ENCODE results near the gene TM7SF3. TPM values are rescaled to one million over a fixed set of nuclear protein-coding genes. Genes with fewer than 3 reads are reported as not detected.

Gene TM7SF3
- total and polyA plus RNA-seq, 11 donors: 5.8 to 84.0 (median 18.7) TPM

DNA sequence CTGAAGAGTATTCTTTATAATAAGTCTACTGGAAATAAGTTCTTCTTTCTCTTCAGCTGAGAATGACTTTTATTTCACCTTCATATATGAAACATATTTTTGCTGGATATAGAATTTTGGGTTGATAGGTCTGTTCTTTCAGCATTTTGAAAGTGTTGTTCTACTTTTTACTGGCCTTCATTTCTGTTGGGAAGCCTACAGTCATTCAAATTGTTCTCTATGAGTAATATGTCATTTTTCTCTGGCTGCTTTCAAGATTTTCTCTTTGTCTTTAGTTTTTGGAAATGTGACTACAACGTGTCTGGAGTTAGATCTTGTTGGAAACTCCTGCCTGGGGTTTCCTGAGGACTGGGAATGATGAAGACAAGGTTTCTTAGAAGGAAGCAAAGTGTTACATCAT lies 65.9 kb downstream of the TM7SF3 start:
- H3K4me3 ChIP-seq: no peak overlapping the region
- peaks cover 0 to 5% (median 0%) of the 10 kb centered on the region in 9 donors for H3K36me3 ChIP-seq
- DNase-seq (no peak), ATAC-seq (no peak)
- peaks cover 0 to 42% (median 11%) of the 10 kb centered on the region in 12 donors for H3K9me3 ChIP-seq
- intact Hi-C loops (cut with DNase I): loop anchor here in 1 of 10 donors (10.0 kb wide), 1 partner anchor 356 kb away; no protein-coding TSS in a partner anchor
- 91 to 98% (median 94%) methylated on average over 1 of the region's 1 CpG for WGBS, 4 donors
- TF ChIP-seq, protein P1, sequence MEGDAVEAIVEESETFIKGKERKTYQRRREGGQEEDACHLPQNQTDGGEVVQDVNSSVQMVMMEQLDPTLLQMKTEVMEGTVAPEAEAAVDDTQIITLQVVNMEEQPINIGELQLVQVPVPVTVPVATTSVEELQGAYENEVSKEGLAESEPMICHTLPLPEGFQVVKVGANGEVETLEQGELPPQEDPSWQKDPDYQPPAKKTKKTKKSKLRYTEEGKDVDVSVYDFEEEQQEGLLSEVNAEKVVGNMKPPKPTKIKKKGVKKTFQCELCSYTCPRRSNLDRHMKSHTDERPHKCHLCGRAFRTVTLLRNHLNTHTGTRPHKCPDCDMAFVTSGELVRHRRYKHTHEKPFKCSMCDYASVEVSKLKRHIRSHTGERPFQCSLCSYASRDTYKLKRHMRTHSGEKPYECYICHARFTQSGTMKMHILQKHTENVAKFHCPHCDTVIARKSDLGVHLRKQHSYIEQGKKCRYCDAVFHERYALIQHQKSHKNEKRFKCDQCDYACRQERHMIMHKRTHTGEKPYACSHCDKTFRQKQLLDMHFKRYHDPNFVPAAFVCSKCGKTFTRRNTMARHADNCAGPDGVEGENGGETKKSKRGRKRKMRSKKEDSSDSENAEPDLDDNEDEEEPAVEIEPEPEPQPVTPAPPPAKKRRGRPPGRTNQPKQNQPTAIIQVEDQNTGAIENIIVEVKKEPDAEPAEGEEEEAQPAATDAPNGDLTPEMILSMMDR (IDR thresholded peaks at IDR 0.05): no peak
- TF ChIP-seq POLR2A (IDR thresholded peaks at IDR 0.05): no peak
- H3K4me1 ChIP-seq: peaks cover 0 to 40% (median under 1%) of the 10 kb centered on the region in 12 donors
- no peak overlapping the region for H3K27ac ChIP-seq
- H3K27me3 ChIP-seq: no peaks in the 10 kb centered on the region

DNA sequence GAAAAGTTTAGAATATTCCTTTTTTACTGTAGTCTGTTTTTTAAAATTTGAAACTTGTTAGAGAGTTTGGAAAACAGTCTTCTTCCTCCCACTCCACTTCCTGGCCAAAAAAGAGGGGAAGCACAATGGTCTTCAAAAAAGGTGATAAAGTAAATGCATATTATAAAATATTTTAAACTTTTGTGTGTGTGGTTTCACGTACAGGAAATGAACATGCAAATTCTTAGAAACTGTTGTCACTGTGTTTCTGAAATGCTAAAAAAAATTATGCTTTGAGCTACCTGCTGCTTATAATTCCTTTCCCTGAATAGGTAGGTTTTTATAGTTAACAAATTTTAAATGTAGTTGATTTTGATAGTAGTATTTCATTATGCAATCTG lies 73.0 kb downstream of the TM7SF3 start:
- H3K4me1 ChIP-seq: peaks cover 3 to 65% (median 27%) of the 10 kb centered on the region in 12 donors

DNA sequence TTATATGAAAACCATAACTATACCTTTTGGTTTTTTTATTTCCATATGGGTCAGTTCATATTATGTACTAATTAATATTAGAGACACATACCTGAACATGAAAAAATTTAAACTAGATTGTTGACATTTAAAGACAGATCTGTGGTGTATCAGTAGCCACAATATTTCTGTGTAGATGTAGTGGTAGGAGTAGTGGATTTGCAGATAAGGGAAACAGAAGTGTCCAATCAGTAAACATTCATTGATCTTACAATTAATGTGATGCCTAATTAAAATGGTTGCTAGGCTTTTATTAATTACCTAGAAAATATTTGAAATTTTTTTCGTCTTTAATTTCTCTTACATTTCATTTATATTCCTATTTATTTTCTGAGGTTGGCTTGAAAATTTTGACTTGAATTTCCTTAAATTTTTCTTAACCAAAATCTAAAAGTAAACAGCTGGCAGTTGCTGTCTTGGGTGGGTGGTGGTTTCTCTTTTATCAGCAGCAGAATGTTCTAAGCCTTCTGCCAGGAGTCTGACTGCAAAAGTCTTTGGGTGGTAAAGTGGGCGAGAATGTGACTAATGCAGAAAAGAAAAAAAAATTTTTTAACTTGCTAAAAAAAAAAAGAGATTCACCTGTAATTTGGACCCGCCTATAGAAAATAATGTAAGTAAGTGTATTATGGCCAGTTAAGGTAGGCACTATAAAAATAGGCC lies 73.5 kb downstream of the TM7SF3 start:
- peak overlapping the region in 4 of 12 donors; percentile 0 to 66 (median 2) for H3K27ac ChIP-seq
- intact Hi-C loops (cut with DNase I): loop anchor here in 1 of 10 donors (10.0 kb wide), 1 partner anchor 364 kb away; no protein-coding TSS in a partner anchor
- H3K4me1 ChIP-seq: peaks cover 3 to 70% (median 32%) of the 10 kb centered on the region in 12 donors
- 72 to 78% (median 75%) methylated on average over 3 of the region's 3 CpGs for WGBS, 4 donors
- no peaks in the 10 kb centered on the region for H3K27me3 ChIP-seq
- peak overlapping the region in 5 of 12 donors; percentile 8 to 90 (median 73) for H3K4me3 ChIP-seq
- peaks cover 0 to 17% (median 2%) of the 10 kb centered on the region in 12 donors for H3K9me3 ChIP-seq
- DNase-seq (no peak), ATAC-seq (no peak)
- no peak for TF ChIP-seq POLR2A (IDR thresholded peaks at IDR 0.05)
- TF ChIP-seq, protein P1 (IDR thresholded peaks at IDR 0.05): no peak
- no peaks in the 10 kb centered on the region for H3K36me3 ChIP-seq

More for the DNA sequence above, 73.0 kb downstream of the TM7SF3 start:
- H3K27ac ChIP-seq: peak overlapping the region in 4 of 12 donors; percentile 0 to 66 (median 2)
- ATAC-seq (no peak), DNase-seq (no peak)
- H3K27me3 ChIP-seq: no peaks in the 10 kb centered on the region
- no peaks in the 10 kb centered on the region for H3K36me3 ChIP-seq
- intact Hi-C loops (cut with DNase I): loop anchor here in 1 of 10 donors (10.0 kb wide), 1 partner anchor 364 kb away; no protein-coding TSS in a partner anchor
- H3K9me3 ChIP-seq: peaks cover 0 to 20% (median 2%) of the 10 kb centered on the region in 12 donors
- TF ChIP-seq, protein P1 (IDR thresholded peaks at IDR 0.05): no peak
- TF ChIP-seq POLR2A (IDR thresholded peaks at IDR 0.05): no peak
- 24 to 44% (median 35%) methylated on average over 1 of the region's 1 CpG for WGBS, 4 donors
- peak overlapping the region in 5 of 12 donors; percentile 8 to 90 (median 73) for H3K4me3 ChIP-seq

DNA sequence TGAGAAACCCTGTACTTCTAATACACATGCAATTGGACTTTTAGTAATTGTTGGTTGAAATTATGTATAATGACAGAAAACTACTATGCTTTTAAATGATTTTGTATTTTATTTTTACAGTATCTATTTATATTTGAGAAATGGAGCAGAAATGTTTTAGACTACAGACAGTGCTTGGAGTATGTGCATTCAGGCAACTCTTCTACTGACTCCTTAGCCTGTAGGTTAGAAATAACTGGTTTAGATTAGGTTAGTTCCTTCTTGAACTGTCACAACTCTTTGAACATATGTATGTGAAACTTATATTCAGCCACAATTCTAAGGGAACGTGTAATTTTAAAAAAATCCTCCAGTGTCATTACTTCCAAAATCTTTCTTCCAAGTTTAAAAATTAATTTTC lies 74.2 kb downstream of the TM7SF3 start:
- DNase-seq (no peak), ATAC-seq (no peak)
- Histone ChIP-seq H3K36me3 (no peaks in the 10 kb centered on the region), H3K4me1 (peaks cover 3 to 77% (median 37%) of the 10 kb centered on the region in 12 donors), H3K9me3 (peaks cover 0 to 10% (median under 1%) of the 10 kb centered on the region in 12 donors), H3K27ac (peak overlapping the region in 2 of 12 donors; percentile 66 to 97), H3K4me3 (peak overlapping the region in 9 of 12 donors; percentile 73 to 92 (median 88)), H3K27me3 (no peaks in the 10 kb centered on the region)
- TF ChIP-seq POLR2A (IDR thresholded peaks at IDR 0.05): no peak
- TF ChIP-seq, protein P1 (IDR thresholded peaks at IDR 0.05): no peak
- intact Hi-C loops (cut with DNase I): loop anchor here in 9 of 10 donors (2.0 to 10.0 kb wide), 6 partner anchors 72 to 367 kb away; partner anchors contain the start of genes TM7SF3 (in 7 of the 9) and STK38L (in 1 of the 9)
- WGBS, 4 donors: 31 to 53% (median 45%) methylated on average over 1 of the region's 1 CpG
